ENCODE measurements around the gene RAB5IF. TPM values are rescaled to one million over a fixed set of nuclear protein-coding genes. Genes with fewer than 3 reads are reported as not detected.

The RAB5IF gene
- total and polyA plus RNA-seq, 2 of the 13 experiments (the other 11 are each of a cell fraction or from before 2014, with no cell fraction given): 261 to 305 TPM

DNA sequence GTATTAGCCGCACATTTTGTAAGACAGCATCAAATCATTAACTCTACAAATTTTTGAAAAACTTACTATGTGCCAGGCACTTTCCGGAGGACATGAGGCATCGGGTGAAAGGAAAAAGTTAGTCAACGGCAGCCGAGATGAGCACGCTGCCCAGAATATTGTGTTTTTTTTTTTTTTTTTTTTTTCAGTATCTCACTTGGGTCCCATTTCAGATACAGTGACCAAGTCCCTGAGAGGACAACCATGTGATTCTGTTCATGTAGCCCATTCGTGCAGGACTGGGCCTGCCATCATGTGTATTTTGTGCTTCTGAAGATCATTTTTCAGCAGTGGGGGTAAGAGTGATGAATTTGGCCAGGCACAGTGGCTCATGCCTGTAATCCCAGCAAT lies 39.1 kb downstream of the RAB5IF start:
- in situ Hi-C loops (cut with HindIII; ENCODE audit: extremely low pct_ligation_motif_present, low pct_unique_long_range_greater_than_20kb) (no loop called here), intact Hi-C loops (cut with micrococcal nuclease; ENCODE audit: unreplicated experiment) (no loop called here)
- H3K4me2 ChIP-seq (ENCODE audit: low read depth, low read length): no peak overlapping the region
- ChIA-PET POLR2A (no interaction called here), CTCF (ENCODE audit: low intra/inter-chr PET ratio, low total read pairs) (no interaction called here)
- no TSS peak for BruUV-seq (replicated peaks)
- ATAC-seq: no peak
- no peak overlapping the region for H3K9ac ChIP-seq (ENCODE audit: insufficient read depth, low read depth, low read length)
- H3K4me3 ChIP-seq (replicated peaks in 1 of 3; ENCODE audit: insufficient read depth in 1 of 3, low read depth in 2 of 3, low read length in 3 of 3): no peak overlapping the region
- H3K79me2 ChIP-seq (ENCODE audit: insufficient read depth, low read length): no peaks in the 10 kb centered on the region
- H4K20me1 ChIP-seq (ENCODE audit: insufficient read depth, low read length): no peaks in the 10 kb centered on the region
- H3K27me3 ChIP-seq (ENCODE audit: control insufficient read depth in 1 of 2, insufficient read depth in 2 of 2, low read length in 2 of 2): no peaks in the 10 kb centered on the region
- H3K4me1 ChIP-seq (ENCODE audit: insufficient read depth, low read length): peaks cover 94% of the 10 kb centered on the region
- H2AFZ ChIP-seq (ENCODE audit: low read length): no peak overlapping the region
- H3K27ac ChIP-seq (ENCODE audit: extremely low read length, insufficient read depth, low read length): peak overlapping the region; percentile 79
- H3K36me3 ChIP-seq (replicated peaks in 1 of 2; ENCODE audit: control insufficient read depth in 1 of 2, insufficient read depth in 2 of 2, low read length in 2 of 2): no peaks in the 10 kb centered on the region
- FAIRE-seq: no peak
- WGBS (ENCODE audit: low lambda C conversion rate): 91% methylated on average over 7 of the region's 7 CpGs
- H3K9me3 ChIP-seq (ENCODE audit: low read length): no peaks in the 10 kb centered on the region
- no peak for TF ChIP-seq NONO (IDR thresholded peaks at IDR 0.05)
- no peak for TF ChIP-seq NONO (CRISPR knock-in tag; conservative IDR thresholded peaks at IDR 0.05)
- TF ChIP-seq, protein P1, sequence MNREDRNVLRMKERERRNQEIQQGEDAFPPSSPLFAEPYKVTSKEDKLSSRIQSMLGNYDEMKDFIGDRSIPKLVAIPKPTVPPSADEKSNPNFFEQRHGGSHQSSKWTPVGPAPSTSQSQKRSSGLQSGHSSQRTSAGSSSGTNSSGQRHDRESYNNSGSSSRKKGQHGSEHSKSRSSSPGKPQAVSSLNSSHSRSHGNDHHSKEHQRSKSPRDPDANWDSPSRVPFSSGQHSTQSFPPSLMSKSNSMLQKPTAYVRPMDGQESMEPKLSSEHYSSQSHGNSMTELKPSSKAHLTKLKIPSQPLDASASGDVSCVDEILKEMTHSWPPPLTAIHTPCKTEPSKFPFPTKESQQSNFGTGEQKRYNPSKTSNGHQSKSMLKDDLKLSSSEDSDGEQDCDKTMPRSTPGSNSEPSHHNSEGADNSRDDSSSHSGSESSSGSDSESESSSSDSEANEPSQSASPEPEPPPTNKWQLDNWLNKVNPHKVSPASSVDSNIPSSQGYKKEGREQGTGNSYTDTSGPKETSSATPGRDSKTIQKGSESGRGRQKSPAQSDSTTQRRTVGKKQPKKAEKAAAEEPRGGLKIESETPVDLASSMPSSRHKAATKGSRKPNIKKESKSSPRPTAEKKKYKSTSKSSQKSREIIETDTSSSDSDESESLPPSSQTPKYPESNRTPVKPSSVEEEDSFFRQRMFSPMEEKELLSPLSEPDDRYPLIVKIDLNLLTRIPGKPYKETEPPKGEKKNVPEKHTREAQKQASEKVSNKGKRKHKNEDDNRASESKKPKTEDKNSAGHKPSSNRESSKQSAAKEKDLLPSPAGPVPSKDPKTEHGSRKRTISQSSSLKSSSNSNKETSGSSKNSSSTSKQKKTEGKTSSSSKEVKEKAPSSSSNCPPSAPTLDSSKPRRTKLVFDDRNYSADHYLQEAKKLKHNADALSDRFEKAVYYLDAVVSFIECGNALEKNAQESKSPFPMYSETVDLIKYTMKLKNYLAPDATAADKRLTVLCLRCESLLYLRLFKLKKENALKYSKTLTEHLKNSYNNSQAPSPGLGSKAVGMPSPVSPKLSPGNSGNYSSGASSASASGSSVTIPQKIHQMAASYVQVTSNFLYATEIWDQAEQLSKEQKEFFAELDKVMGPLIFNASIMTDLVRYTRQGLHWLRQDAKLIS (CRISPR knock-in tag; IDR thresholded peaks at IDR 0.05): no peak
- TF ChIP-seq PAWR (CRISPR knock-in tag; IDR thresholded peaks at IDR 0.05; ENCODE audit: borderline replicate concordance): no peak
- TF ChIP-seq SMAD9 (CRISPR knock-in tag; IDR thresholded peaks at IDR 0.05): no peak
- TF ChIP-seq RFX3 (CRISPR knock-in tag; IDR thresholded peaks at IDR 0.05): no peak
- TF ChIP-seq ZMYM4 (CRISPR knock-in tag; IDR thresholded peaks at IDR 0.05): no peak
- TF ChIP-seq ONECUT2 (CRISPR knock-in tag; IDR thresholded peaks at IDR 0.05): no peak
- TF ChIP-seq HCFC1 (IDR thresholded peaks at IDR 0.05; ENCODE audit: low read depth, low read length): no peak
- no peak for TF ChIP-seq ZNF235 (CRISPR knock-in tag; IDR thresholded peaks at IDR 0.05; ENCODE audit: borderline replicate concordance)
- TF ChIP-seq SYNCRIP (IDR thresholded peaks at IDR 0.05; ENCODE audit: insufficient read depth, low read depth, low read length): no peak
- TF ChIP-seq ZNF558 (CRISPR knock-in tag; IDR thresholded peaks at IDR 0.05; ENCODE audit: borderline replicate concordance): no peak
- no peak for TF ChIP-seq SIN3B (IDR thresholded peaks at IDR 0.05; ENCODE audit: low read length)
- TF ChIP-seq NFE2 (CRISPR knock-in tag; IDR thresholded peaks at IDR 0.05): no peak
- TF ChIP-seq, protein P2, sequence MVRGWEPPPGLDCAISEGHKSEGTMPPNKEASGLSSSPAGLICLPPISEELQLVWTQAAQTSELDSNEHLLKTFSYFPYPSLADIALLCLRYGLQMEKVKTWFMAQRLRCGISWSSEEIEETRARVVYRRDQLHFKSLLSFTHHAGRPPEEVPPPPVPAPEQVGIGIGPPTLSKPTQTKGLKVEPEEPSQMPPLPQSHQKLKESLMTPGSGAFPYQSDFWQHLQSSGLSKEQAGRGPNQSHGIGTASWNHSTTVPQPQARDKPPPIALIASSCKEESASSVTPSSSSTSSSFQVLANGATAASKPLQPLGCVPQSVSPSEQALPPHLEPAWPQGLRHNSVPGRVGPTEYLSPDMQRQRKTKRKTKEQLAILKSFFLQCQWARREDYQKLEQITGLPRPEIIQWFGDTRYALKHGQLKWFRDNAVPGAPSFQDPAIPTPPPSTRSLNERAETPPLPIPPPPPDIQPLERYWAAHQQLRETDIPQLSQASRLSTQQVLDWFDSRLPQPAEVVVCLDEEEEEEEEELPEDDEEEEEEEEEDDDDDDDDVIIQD (CRISPR knock-in tag; IDR thresholded peaks at IDR 0.05; ENCODE audit: low read depth): no peak
- TF ChIP-seq ARNT2 (CRISPR knock-in tag; IDR thresholded peaks at IDR 0.05; ENCODE audit: low read depth): no peak
- TF ChIP-seq, protein P3, sequence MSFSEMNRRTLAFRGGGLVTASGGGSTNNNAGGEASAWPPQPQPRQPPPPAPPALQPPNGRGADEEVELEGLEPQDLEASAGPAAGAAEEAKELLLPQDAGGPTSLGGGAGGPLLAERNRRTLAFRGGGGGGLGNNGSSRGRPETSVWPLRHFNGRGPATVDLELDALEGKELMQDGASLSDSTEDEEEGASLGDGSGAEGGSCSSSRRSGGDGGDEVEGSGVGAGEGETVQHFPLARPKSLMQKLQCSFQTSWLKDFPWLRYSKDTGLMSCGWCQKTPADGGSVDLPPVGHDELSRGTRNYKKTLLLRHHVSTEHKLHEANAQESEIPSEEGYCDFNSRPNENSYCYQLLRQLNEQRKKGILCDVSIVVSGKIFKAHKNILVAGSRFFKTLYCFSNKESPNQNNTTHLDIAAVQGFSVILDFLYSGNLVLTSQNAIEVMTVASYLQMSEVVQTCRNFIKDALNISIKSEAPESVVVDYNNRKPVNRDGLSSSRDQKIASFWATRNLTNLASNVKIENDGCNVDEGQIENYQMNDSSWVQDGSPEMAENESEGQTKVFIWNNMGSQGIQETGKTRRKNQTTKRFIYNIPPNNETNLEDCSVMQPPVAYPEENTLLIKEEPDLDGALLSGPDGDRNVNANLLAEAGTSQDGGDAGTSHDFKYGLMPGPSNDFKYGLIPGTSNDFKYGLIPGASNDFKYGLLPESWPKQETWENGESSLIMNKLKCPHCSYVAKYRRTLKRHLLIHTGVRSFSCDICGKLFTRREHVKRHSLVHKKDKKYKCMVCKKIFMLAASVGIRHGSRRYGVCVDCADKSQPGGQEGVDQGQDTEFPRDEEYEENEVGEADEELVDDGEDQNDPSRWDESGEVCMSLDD (CRISPR knock-in tag; IDR thresholded peaks at IDR 0.05; ENCODE audit: borderline replicate concordance): no peak
- TF ChIP-seq ZNF766 (CRISPR knock-in tag; IDR thresholded peaks at IDR 0.05; ENCODE audit: borderline replicate concordance): no peak
- TF ChIP-seq CHCHD3 (CRISPR knock-in tag; IDR thresholded peaks at IDR 0.05): no peak
- no peak for TF ChIP-seq TARDBP (CRISPR knock-in tag; IDR thresholded peaks at IDR 0.05)
- no peak for DNase-seq (ENCODE audit: low spot score)

All from HepG2 (cell line).